ENCODE results near the gene TP53INP2.
A peak's percentile ranks its signal among the peaks of the same experiment; 100 is the strongest.

Gene TP53INP2

DNA sequence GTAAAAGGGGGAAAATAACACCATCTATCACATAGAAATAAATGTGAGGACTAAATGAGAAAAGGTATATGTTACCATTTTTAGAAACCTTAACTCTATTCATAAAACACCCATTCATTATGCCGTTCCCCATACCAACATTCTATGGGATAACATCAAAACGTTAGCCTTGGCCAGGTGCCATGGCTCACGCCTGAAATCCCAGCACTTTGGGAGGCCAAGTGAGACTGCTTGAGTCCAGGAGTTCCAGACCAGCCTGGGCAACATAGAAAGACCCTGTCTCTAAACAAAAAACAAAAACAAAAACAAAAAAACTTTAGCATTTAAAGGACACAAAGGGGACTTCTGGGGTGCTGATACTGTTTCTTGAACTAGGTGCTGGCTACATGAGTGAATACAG, 28.6 kb upstream of the TP53INP2 start:
- ChIA-PET CTCF (no interaction called here), POLR2A (ENCODE audit: low non-redundant PET) (no interaction called here)
- TF ChIP-seq, protein P1, sequence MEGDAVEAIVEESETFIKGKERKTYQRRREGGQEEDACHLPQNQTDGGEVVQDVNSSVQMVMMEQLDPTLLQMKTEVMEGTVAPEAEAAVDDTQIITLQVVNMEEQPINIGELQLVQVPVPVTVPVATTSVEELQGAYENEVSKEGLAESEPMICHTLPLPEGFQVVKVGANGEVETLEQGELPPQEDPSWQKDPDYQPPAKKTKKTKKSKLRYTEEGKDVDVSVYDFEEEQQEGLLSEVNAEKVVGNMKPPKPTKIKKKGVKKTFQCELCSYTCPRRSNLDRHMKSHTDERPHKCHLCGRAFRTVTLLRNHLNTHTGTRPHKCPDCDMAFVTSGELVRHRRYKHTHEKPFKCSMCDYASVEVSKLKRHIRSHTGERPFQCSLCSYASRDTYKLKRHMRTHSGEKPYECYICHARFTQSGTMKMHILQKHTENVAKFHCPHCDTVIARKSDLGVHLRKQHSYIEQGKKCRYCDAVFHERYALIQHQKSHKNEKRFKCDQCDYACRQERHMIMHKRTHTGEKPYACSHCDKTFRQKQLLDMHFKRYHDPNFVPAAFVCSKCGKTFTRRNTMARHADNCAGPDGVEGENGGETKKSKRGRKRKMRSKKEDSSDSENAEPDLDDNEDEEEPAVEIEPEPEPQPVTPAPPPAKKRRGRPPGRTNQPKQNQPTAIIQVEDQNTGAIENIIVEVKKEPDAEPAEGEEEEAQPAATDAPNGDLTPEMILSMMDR (conservative IDR thresholded peaks at IDR 0.05; ENCODE audit: low read depth) = no peak
- DNase-seq (ENCODE audit: low spot score) = no peak
- H3K27ac ChIP-seq = no peak overlapping the region

DNA sequence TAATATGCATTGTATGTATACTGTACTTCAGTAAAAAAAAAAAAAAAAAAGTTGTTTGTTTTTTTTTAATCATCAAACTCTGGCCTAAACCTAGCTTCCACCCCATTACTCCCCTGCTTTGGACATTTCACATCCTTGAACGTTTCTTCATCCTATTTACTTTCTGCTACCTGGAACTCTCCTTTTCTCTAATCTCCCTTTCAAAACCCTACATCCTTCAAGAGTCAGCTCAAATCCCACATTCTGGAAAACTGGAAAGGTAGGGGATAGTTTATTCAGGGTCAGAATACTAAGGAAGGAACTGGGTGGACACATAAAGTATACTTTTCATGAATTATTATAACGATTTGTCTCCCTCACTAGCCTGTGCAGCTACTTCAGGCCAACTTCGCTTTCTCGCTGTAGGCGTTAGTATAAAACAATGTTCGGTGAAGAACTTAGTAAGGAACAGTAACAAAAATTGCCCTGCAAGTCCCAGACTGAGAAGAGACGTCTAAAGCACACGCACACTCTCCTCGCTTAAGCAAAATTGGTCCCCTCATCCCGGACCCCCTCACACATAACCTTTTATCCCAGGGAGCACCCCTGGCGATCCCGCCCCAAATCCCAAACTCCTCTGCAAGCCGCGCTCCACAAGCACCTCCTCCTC, 28.0 kb upstream of the TP53INP2 start:
- CTCF ChIA-PET = no interaction called here
- peak overlapping the region; percentile 79 for H3K27ac ChIP-seq
- no peak for DNase-seq (ENCODE audit: low spot score)
- POLR2A ChIA-PET (ENCODE audit: low non-redundant PET) = no interaction called here
- TF ChIP-seq, protein P1 (conservative IDR thresholded peaks at IDR 0.05; ENCODE audit: low read depth) = no peak

DNA sequence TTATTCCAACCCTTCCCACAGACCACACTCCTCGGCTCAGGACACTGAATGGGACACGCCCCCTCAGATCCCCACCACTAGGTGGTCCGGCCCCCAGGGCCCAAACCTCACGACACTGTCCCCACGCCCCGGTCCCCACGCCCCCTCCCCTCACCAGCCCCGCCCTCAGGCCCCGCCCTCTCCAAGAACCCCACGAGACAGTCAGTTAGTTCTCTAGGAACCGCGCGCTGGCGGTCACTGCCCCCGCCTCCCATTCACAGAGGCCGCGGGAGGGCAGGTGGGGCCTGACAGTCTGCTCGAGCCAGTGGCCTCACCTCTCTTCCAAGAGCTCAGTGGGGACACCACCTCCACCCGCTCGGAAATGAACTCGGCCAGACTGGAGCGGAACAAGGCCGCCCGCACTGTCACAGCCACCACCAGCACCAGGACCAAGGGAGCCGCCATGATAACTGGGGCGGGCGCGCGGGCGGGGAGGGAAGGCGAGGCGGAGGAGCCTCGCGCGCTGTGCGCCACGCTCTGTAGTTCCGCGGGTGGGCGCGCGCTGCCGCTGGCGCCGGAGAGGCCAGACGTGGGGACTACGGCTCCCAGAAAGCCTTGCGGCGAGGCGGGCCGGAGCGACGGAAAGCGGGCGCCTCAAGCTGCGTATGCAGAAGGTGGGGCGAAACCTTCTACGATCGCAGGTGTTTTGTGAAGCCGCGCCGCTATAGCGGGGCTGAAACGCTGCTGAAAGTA, 27.3 kb upstream of the TP53INP2 start, which contains the start of gene PIGU:
PIGU (minus strand) TSS at position 451 of the 732 bp plus-strand sequence; CDS start at position 444, 7 bp downstream.
- H3K27ac ChIP-seq = peak within 1 kb of the TSS; percentile 79

DNA sequence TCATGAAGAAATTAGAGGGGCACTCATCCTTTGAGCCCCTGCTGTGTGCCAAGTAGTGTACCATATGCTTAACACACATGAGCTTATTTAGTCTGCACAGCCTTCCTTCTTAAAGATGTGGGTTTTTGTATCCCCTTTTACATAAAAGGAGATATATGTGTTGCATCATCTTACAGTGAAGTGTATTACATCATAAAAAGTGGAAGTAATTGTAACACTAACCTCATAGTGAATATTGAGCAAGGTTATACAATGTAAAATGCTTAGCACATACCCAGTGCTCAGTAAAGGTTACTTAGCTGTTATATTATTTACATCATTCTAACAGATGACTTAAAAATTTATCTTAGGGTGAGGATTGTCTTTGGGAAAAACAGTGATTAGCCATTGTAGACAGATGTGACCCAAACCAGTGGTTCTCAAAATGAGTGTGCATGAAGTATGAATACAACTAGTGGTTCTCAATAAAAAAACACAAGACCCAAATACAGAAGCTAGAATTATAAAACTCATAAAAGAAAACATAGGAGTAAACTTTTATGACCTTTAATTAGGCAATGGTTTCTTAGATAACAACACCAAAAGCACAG, 23.5 kb upstream of the TP53INP2 start:
- no peak overlapping the region for H3K27ac ChIP-seq
- POLR2A ChIA-PET (ENCODE audit: low non-redundant PET) = no interaction called here
- DNase-seq (ENCODE audit: low spot score) = no peak
- CTCF ChIA-PET = interaction anchor here (0.5 to 1.6 kb wide), 6 partner anchors 14 to 164 kb away, joined by 3 read pairs; partner anchors contain the start of gene TP53INP2
- TF ChIP-seq, protein P1 (conservative IDR thresholded peaks at IDR 0.05; ENCODE audit: low read depth) = no peak

More for the DNA sequence above, 27.3 kb upstream of the TP53INP2 start, which contains the start of gene PIGU:
- TF ChIP-seq, protein P1 (conservative IDR thresholded peaks at IDR 0.05; ENCODE audit: low read depth) = no peak
- CTCF ChIA-PET = interaction anchor here (0.6 to 1.4 kb wide), 6 partner anchors 11 to 328 kb away, joined by 3 to 5 read pairs (median 4); no protein-coding TSS in a partner anchor
- POLR2A ChIA-PET (ENCODE audit: low non-redundant PET) = interaction anchor here (0.6 kb wide), 1 partner anchor 8 kb away, joined by 6 read pairs; no protein-coding TSS in a partner anchor
- DNase-seq (ENCODE audit: low spot score) = peak; percentile 99

DNA sequence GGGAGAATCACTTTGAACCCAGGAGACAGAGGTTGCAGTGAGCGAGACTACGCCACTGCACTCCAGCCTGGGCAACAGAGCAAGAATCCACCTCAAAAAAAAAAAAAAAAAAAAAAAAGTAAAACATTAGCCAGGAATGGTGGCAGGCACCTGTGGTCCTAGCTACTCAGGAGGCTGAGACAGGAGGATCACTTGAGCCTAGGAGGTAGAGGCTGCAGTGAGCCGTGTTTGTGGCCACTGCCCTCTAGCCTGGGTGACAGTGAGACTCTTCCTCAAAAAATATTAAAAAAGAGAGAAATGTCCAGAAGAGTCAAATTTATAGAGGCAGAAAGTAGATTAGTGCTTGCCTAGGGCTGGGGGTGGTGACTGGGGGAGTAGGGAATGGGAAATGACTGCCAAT, 20.5 kb upstream of the TP53INP2 start:
- no peak overlapping the region for H3K27ac ChIP-seq
- CTCF ChIA-PET = no interaction called here
- TF ChIP-seq, protein P1 (conservative IDR thresholded peaks at IDR 0.05; ENCODE audit: low read depth) = no peak
- POLR2A ChIA-PET (ENCODE audit: low non-redundant PET) = no interaction called here
- no peak for DNase-seq (ENCODE audit: low spot score)

DNA sequence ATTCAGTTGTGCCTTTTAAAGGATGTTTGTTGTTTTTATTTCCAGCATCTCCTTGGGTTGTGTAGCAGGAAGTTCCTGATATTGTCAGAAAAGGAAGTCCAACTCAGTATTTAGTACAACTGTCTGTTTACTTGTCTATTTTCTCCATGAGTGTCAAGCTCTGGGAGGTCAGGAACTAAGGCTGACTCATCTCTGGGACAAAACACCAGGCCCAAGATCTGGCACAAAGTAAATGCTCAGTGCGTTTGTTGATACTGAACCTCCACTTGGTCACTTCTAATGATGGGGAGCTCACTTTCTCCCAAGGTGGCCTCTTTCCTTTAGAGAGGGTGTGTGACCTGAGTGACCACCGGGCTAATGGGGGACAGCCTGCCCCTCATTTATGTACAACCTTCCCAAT, 14.7 kb upstream of the TP53INP2 start:
- ChIA-PET POLR2A (ENCODE audit: low non-redundant PET) (interaction anchor here (0.6 kb wide), 1 partner anchor 153 kb away, joined by 4 read pairs; no protein-coding TSS in a partner anchor), CTCF (interaction anchor here (0.9 kb wide), 1 partner anchor 25 kb away, joined by 3 read pairs; no protein-coding TSS in a partner anchor)
- no peak overlapping the region for H3K27ac ChIP-seq
- TF ChIP-seq, protein P1 (conservative IDR thresholded peaks at IDR 0.05; ENCODE audit: low read depth) = no peak
- no peak for DNase-seq (ENCODE audit: low spot score)
